Right lobe of liver (tissue), 6 donors: Measurements from ENCODE around the gene CDH4. TPM values are rescaled to one million over a fixed set of nuclear protein-coding genes. Genes with fewer than 3 reads are reported as not detected.

Experiments used
- ATAC-seq, 4 donors: fragments of 200-7000 bp; cut with Tn5 transposase; one replicate each; pipeline ENCODE4 v1.9.1; 2020; ENCODE audit warnings: mild to moderate bottlenecking in 4 of 4, moderate library complexity in 4 of 4
- DNase-seq, 3 donors: peaks; one replicate each; pipeline ENCODE4 v3.0.0-alpha.2; 2020
- H3K27ac ChIP-seq, 3 donors: fragments of 200-600 bp; one replicate each; pipeline ENCODE4 v1.8.0; 2022
- H3K27me3 ChIP-seq, 2 donors: fragments of 200-600 bp; one replicate each; pipeline ENCODE4 v1.8.0; 2022
- H3K36me3 ChIP-seq, 4 donors: fragments of 200-600 bp; sonication (generic) in 1 of 4; one replicate each; pipeline versions ENCODE4 v1.5.1 to v1.8.0; 2017 to 2022; ENCODE audit warnings: control low read depth in 1 of 4
- H3K4me1 ChIP-seq, 4 donors: fragments of 200-600 bp; sonication (generic) in 1 of 4; one replicate each; pipeline versions ENCODE4 v1.5.1 to v1.8.0; 2017 to 2022; ENCODE audit warnings: control low read depth in 1 of 4
- H3K4me3 ChIP-seq, 3 donors: fragments of 200-600 bp; one replicate each; pipeline ENCODE4 v1.8.0; 2022
- H3K9me3 ChIP-seq, 4 donors: fragments of 200-600 bp; sonication (generic) in 1 of 4; one replicate each; pipeline versions ENCODE4 v1.5.1 to v1.8.0; 2017 to 2022; ENCODE audit warnings: control low read depth in 1 of 4
- CTCF ChIP-seq, 4 donors: fragments of 200-600 bp in 3 of 4; fragments of 450-650 bp in 1 of 4; IDR thresholded peaks; one replicate each; pipeline versions ENCODE4 v1.5.1 to v1.8.0; 2016 to 2022; ENCODE audit warnings: antibody characterized with exemption in 4 of 4, mild to moderate bottlenecking in 2 of 4
- POLR2A ChIP-seq: fragments of 450-650 bp; IDR thresholded peaks from one replicate; pipeline ENCODE4 v1.6.1; 2017; ENCODE audit warnings: antibody characterized with exemption, mild to moderate bottlenecking
- WGBS: methylation state at CpG from one replicate; pipeline ENCODE4 v1.1.6; 2018; ENCODE audit warnings: low coverage, low lambda C conversion rate; ENCODE audit not compliant: insufficient coverage; ENCODE audit errors: missing lambda C conversion rate; 5-methylcytosine and 5-hydroxymethylcytosine counted together
- intact Hi-C, 2 donors: fragments of 100-400 bp; cut with DNase I; formaldehyde crosslinking; loops; one replicate each; pipeline versions ENCODE4 v1.11.2 to v1.14.1; 2022
- total RNA-seq, 6 experiments: library from RNA; depleted of rRNA in 2 of 6; stranded (reverse); fragments of >200 nt in 2 of 6; fragmentation: NEBNext Ultra II Directional in 3 of 6; extraction: Animal tissue kit (Norgen Biotek cat#: 25700) in 3 of 6; gene quantifications; one replicate each; pipeline versions ENCODE4 v1.1.0 to v1.2.4, GENCODE V29; 2016 to 2023
- donor health status: DM: no; HTN: yes; CAD: no.
- donor health status: DM: no; HTN: no; CAD: no.
- donor health status: DM: no; HTN: no; CAD: no.
- donor health status: DM: no; HTN: yes; CAD: no.
- donor health status: DM: no; HTN: yes; CAD: no.

Gene CDH4
- total RNA-seq, 6 experiments from 2014 or later, result 0.02 to 0.14 (median 0.09) TPM; not detected in 3

GRCh38 chr20:61289166-61289565 is 37.1 kb downstream of the CDH4 start:
- TF ChIP-seq POLR2A, result no peak
- TF ChIP-seq CTCF (IDR thresholded peaks at IDR 0.05), result no peak
- ATAC-seq (no peak), DNase-seq (peak in 1 of 3 donors; percentile 37)
- Histone ChIP-seq H3K9me3 (no peaks in the 10 kb centered on the region), H3K4me3 (no peak overlapping the region), H3K27ac (no peak overlapping the region), H3K27me3 (no peaks in the 10 kb centered on the region), H3K4me1 (no peaks in the 10 kb centered on the region), H3K36me3 (no peaks in the 10 kb centered on the region)
- no CpG with 5 or more reads among the region's 7 CpGs for WGBS
- intact Hi-C loops, result no loop called here

- H3K4me3 ChIP-seq, result no peak overlapping the region
- DNase-seq, result no peak
- ATAC-seq, result no peak
- WGBS, result 32% methylated on average over 3 of the region's 4 CpGs
- TF ChIP-seq POLR2A, result no peak
- no peak for TF ChIP-seq CTCF (IDR thresholded peaks at IDR 0.05)
- no peaks in the 10 kb centered on the region for H3K27me3 ChIP-seq
- intact Hi-C loops, result no loop called here
- H3K36me3 ChIP-seq, result no peaks in the 10 kb centered on the region
- H3K9me3 ChIP-seq, result no peaks in the 10 kb centered on the region
- no peak overlapping the region for H3K27ac ChIP-seq
- no peaks in the 10 kb centered on the region for H3K4me1 ChIP-seq
Observed at GRCh38 chr20:61290721-61291120, 38.7 kb downstream of the CDH4 start.

- Histone ChIP-seq H3K27ac (no peak overlapping the region), H3K36me3 (no peaks in the 10 kb centered on the region), H3K27me3 (no peaks in the 10 kb centered on the region), H3K9me3 (no peaks in the 10 kb centered on the region), H3K4me1 (no peaks in the 10 kb centered on the region), H3K4me3 (no peak overlapping the region)
- DNase-seq (no peak), ATAC-seq (no peak)
- TF ChIP-seq POLR2A (no peak), CTCF (IDR thresholded peaks at IDR 0.05) (no peak)
- WGBS, result 73% methylated on average over 12 of the region's 17 CpGs
- intact Hi-C loops, result no loop called here
Observed at GRCh38 chr20:61291166-61291829, 39.2 kb downstream of the CDH4 start.

GRCh38 chr20:61292391-61292790 is 40.3 kb downstream of the CDH4 start:
- H3K9me3 ChIP-seq, result no peaks in the 10 kb centered on the region
- H3K4me3 ChIP-seq, result no peak overlapping the region
- DNase-seq (peak in 1 of 3 donors; percentile 17), ATAC-seq (no peak)
- H3K27ac ChIP-seq, result no peak overlapping the region
- 0% methylated on average over 1 of the region's 11 CpGs for WGBS
- intact Hi-C loops, result no loop called here
- no peaks in the 10 kb centered on the region for H3K27me3 ChIP-seq
- no peaks in the 10 kb centered on the region for H3K36me3 ChIP-seq
- TF ChIP-seq CTCF (IDR thresholded peaks at IDR 0.05) (no peak), POLR2A (no peak)
- no peaks in the 10 kb centered on the region for H3K4me1 ChIP-seq
